A549 treated with AZD2906 at 1 μM for 4 hours (cell line): ENCODE data around the gene NCSTN. TPM values are rescaled to one million over a fixed set of nuclear protein-coding genes. Genes with fewer than 3 reads are reported as not detected.

ENCODE experiments used
- total RNA-seq: library from RNA; stranded (reverse); fragments of 200-300 nt; extraction: Qiagen RNA extraction; gene quantifications from 5 replicates; pipeline ENCODE4 v1.2.3, GENCODE V29; 2022

Gene NCSTN
- total RNA-seq = 39.1 to 48.5 TPM (median 45.8 TPM) in 5 replicates

DNA sequence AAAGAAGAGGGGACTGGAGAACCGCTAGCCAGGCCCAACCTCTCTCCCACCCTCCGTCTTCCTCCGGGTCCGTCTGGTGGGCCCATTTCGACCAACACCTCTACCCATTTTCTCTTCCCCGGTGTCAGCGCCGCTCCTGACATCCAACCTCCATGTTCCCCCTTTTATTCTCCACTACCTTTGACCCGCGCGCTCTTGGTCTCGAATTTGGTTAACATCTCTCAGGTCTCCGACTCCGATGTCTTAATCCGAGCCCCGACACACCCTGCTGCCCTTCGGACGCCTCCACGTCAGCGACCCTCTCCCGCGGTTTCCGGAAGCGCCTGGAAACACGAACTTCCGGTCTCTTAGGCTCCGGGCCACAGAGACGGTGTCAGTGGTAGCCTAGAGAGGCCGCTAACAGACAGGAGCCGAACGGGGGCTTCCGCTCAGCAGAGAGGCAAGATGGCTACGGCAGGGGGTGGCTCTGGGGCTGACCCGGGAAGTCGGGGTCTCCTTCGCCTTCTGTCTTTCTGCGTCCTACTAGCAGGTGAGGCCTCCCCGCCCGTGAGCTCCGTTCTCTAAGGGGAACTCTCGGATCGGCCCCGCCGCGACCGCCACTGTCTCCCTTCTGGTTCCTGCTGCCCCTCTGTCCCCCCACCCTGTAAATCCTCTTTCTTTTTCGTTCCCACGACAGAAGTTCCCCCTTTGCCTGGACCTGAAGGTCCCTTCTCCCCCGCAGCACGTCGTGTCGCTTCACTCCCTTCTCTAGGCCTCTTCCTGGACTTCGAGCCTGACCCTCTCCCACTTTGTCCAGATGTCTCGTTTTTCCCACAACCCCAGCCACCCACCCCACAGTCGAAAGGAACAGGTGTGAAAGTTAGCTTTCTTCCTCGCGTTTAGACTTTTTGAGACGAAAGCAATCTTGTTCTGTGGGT, at the start of gene NCSTN, which contains the start of gene COPA:
NCSTN (plus strand) TSS at position 431 of the 917 bp plus-strand sequence; CDS start at position 445, 14 bp downstream.
COPA (minus strand) TSS at position 298 of the 917 bp plus-strand sequence; CDS start at position 218, 80 bp downstream.

DNA sequence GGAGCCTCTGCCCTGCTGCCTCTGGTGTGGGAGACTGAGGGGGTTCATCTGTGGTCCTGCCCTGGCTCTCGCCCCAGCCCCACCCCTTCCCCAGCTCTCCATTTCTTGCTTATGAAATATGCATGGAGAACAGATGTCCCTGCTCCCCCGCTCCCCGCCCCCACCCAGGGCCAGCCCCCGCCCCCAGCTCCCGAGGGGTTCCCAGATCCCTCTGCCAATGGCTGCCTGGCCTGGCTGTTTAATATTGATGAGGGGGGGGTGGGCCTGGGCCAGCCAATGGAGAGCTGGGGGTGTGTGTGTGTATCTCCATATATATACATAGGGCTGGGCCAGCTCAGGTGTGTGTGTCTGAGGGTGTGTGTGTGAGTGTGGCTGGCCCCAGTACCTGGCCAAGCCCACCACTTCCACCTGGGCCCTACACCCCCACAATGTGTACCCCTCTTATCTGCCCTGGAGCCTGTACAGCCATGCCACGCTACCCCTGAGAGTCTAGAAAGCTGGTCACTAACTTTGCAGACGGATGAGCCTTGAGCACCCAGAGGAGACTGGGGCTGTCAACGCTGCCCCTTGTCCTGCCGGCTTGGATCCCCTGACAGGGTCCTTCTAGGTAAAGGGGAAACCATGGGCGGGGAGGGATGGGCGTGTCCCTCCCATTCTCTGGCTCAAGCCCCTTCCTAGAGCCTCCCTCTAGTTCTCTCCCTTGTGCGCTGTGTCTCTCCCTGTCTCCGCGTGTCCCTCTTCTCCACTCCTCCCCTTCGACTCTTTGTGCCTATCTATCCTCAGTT, 23.7 kb downstream of the NCSTN start, which contains the start of gene NHLH1:
NHLH1 (plus strand) TSS at position 341 of the 785 bp plus-strand sequence. CDS start 3,661 bp downstream, outside the sequence.

DNA sequence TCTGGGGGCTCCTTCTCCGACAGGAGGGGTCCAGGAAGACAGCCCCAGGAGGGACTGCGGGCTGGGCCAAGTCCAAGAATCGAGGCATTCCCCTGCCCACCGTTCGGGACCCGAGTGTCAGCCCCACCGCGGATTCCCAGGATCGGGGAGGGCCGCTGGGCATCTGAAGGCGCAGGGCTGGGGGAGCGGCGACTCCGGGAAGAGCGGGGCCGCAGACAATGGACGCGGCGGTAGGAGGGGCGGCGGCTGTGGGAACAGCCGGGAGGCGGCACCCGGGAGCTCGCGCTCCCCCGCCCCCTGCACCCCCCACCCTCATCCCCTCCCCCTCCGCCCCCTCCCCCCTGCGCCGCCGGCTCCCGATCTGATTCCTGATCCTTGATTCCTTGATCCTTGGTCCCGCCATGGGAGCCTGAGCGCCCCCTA, 57.1 kb downstream of the NCSTN start, which contains the start of gene VANGL2:
VANGL2 (plus strand) TSS at position 342 of the 423 bp plus-strand sequence. CDS start 15,274 bp downstream, outside the sequence.

Other genes starting within 250 kb of the NCSTN start
- gene IGSF8, start 244.8 kb upstream of the NCSTN start, total RNA-seq = 6.8 to 10.2 TPM (median 9.4 TPM) in 5 replicates
- gene ATP1A2, start 227.6 kb upstream of the NCSTN start, total RNA-seq = 0.08 to 0.19 TPM (median 0.15 TPM) in 5 replicates
- gene ATP1A4, start 191.8 kb upstream of the NCSTN start, total RNA-seq = 0.07 TPM in 1 of 5 replicates, not detected in the others
- gene CASQ1, start 152.8 kb upstream of the NCSTN start, total RNA-seq = 0.03 to 0.10 TPM in 2 of 5 replicates, not detected in the others
- 176 to 201 TPM (median 182 TPM) in 5 replicates for gene PEA15, start 138.0 kb upstream of the NCSTN start, total RNA-seq
- 42.0 to 49.2 TPM (median 46.5 TPM) in 5 replicates for gene DCAF8, start 80.8 kb upstream of the NCSTN start, total RNA-seq
- 19.2 to 25.9 TPM (median 23.1 TPM) in 5 replicates for gene PEX19, start 58.2 kb upstream of the NCSTN start, total RNA-seq
- 74.9 to 101 TPM (median 78.0 TPM) in 5 replicates for gene COPA, start 133 bp upstream of the NCSTN start, total RNA-seq
- 0.32 to 0.71 TPM (median 0.40 TPM) in 5 replicates for gene NHLH1, start 23.7 kb downstream of the NCSTN start, total RNA-seq
- 0.46 to 0.98 TPM (median 0.71 TPM) in 5 replicates for gene VANGL2, start 57.2 kb downstream of the NCSTN start, total RNA-seq
- gene SLAMF6, start 179.9 kb downstream of the NCSTN start, total RNA-seq = not detected in 5 replicates
- gene CD84, start 236.1 kb downstream of the NCSTN start, total RNA-seq = not detected in 5 replicates